ENCODE results near the gene KLK8. TPM values are rescaled to one million over a fixed set of nuclear protein-coding genes. Genes with fewer than 3 reads are reported as not detected.

KLK8 gene
- total RNA-seq, 1 experiment from 2014 or later, result 0.71 TPM

DNA sequence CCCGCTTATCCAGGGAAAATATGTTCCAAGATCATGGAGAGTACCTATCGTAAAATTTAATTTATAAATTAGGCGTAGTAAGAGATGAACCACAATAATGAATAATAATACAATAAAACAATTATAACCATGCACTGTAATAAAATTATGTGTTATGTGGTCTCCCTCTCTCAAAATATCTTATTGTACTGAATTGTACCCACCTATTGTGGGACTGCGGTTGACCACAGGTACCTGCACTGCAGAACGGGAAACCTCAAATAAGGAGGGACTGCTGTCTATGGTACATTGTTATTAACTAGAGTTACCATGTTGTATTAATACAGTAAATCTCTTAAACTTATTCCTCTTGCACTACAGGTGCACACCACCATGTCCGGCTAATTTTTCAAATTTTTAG is 38.7 kb upstream of the KLK8 start:
- intact Hi-C loops (cut with micrococcal nuclease; ENCODE audit: unreplicated experiment), result no loop called here

DNA sequence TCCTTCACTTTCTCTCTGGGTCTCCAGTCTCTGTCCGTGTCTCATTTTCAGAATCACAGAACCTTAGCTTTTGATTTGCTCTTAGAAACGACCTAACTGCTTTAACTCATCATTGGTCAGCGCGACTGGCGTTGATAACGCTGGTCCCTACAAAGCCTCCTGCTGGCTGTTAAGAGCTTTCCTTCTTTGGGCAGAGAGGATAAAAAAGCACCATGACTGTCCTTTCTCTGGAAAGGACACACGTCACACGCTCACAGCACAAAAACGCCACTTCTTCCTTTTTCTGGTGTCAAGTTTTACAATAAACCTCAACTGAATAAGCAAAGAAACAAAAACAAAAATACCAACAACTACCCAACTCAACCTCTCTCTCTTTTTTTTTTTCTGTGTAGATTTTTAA is 35.1 kb upstream of the KLK8 start:
- Mint-ChIP-seq H3K4me3 (ENCODE audit: low read depth, unreplicated experiment) (no peak overlapping the region), H3K4me1 (ENCODE audit: low read depth, unreplicated experiment) (peaks cover 12% of the 10 kb centered on the region), H3K27me3 (ENCODE audit: unreplicated experiment) (peaks cover 28% of the 10 kb centered on the region), H3K36me3 (ENCODE audit: insufficient read depth, unreplicated experiment) (no peaks in the 10 kb centered on the region), H3K9me3 (ENCODE audit: low read depth, unreplicated experiment) (no peaks in the 10 kb centered on the region), H3K27ac (ENCODE audit: unreplicated experiment) (no peak overlapping the region)
- intact Hi-C loops (cut with micrococcal nuclease; ENCODE audit: unreplicated experiment), result no loop called here
- CTCF ChIA-PET, result no interaction called here
- BruUV-seq (replicated peaks), result no TSS peak
- no peak for DNase-seq
- TF ChIP-seq, protein P1, sequence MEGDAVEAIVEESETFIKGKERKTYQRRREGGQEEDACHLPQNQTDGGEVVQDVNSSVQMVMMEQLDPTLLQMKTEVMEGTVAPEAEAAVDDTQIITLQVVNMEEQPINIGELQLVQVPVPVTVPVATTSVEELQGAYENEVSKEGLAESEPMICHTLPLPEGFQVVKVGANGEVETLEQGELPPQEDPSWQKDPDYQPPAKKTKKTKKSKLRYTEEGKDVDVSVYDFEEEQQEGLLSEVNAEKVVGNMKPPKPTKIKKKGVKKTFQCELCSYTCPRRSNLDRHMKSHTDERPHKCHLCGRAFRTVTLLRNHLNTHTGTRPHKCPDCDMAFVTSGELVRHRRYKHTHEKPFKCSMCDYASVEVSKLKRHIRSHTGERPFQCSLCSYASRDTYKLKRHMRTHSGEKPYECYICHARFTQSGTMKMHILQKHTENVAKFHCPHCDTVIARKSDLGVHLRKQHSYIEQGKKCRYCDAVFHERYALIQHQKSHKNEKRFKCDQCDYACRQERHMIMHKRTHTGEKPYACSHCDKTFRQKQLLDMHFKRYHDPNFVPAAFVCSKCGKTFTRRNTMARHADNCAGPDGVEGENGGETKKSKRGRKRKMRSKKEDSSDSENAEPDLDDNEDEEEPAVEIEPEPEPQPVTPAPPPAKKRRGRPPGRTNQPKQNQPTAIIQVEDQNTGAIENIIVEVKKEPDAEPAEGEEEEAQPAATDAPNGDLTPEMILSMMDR (IDR thresholded peaks at IDR 0.05; ENCODE audit: unreplicated experiment), result no peak

More for the DNA sequence above, 38.7 kb upstream of the KLK8 start:
- TF ChIP-seq, protein P1 (IDR thresholded peaks at IDR 0.05; ENCODE audit: unreplicated experiment), result no peak
- CTCF ChIA-PET, result interaction anchor here (0.5 to 0.6 kb wide), 2 partner anchors 187 to 1566 kb away, joined by 3 to 10 read pairs; no protein-coding TSS in a partner anchor
- peaks cover 3% of the 10 kb centered on the region for H3K4me1 Mint-ChIP-seq (ENCODE audit: low read depth, unreplicated experiment)
- H3K9me3 Mint-ChIP-seq (ENCODE audit: low read depth, unreplicated experiment), result no peaks in the 10 kb centered on the region
- DNase-seq, result no peak
- H3K27me3 Mint-ChIP-seq (ENCODE audit: unreplicated experiment), result peaks cover 9% of the 10 kb centered on the region
- no peak overlapping the region for H3K4me3 Mint-ChIP-seq (ENCODE audit: low read depth, unreplicated experiment)
- H3K27ac Mint-ChIP-seq (ENCODE audit: unreplicated experiment), result no peak overlapping the region
- no peaks in the 10 kb centered on the region for H3K36me3 Mint-ChIP-seq (ENCODE audit: insufficient read depth, unreplicated experiment)
- BruUV-seq (replicated peaks), result no TSS peak

GRCh38 chr19:51034704-51035103 is 33.3 kb upstream of the KLK8 start, which contains the start of gene KLK12:
TSS of gene KLK12 (minus strand) at chr19:51035002. CDS start at chr19:51034621, 381 bp downstream.
- TF ChIP-seq, protein P1 (IDR thresholded peaks at IDR 0.05; ENCODE audit: unreplicated experiment), result no peak
- CTCF ChIA-PET, result interaction anchor here (1.1 to 1.4 kb wide), 2 partner anchors 11 to 16 kb away, joined by 3 to 7 read pairs; no protein-coding TSS in a partner anchor

DNA sequence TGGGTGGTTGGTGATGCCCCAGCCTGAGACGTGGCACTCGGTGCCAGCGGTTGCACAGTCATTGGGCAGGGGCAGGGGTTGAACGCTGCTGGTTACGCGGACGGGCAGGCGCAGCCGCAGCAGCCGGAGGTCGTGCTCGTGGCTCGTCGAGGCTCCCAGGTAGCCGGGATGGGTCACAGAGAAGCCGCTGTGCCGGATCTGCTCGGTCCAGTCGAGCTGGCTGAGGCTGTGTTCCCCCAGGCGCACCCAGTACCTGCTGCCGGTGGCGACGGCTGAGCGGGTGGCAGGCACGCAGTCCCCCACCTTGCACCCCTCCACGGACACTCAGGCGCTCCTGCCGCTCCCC is 30.4 kb upstream of the KLK8 start:
- CTCF ChIA-PET, result no interaction called here
- H3K9me3 Mint-ChIP-seq (ENCODE audit: low read depth, unreplicated experiment), result no peaks in the 10 kb centered on the region
- DNase-seq, result no peak
- no peak overlapping the region for H3K4me3 Mint-ChIP-seq (ENCODE audit: low read depth, unreplicated experiment)
- TF ChIP-seq, protein P1 (IDR thresholded peaks at IDR 0.05; ENCODE audit: unreplicated experiment), result no peak
- H3K4me1 Mint-ChIP-seq (ENCODE audit: low read depth, unreplicated experiment), result peaks cover 21% of the 10 kb centered on the region
- H3K27ac Mint-ChIP-seq (ENCODE audit: unreplicated experiment), result no peak overlapping the region
- peaks cover 6% of the 10 kb centered on the region for H3K36me3 Mint-ChIP-seq (ENCODE audit: insufficient read depth, unreplicated experiment)
- intact Hi-C loops (cut with micrococcal nuclease; ENCODE audit: unreplicated experiment), result no loop called here
- BruUV-seq (replicated peaks), result no TSS peak
- peaks cover 35% of the 10 kb centered on the region for H3K27me3 Mint-ChIP-seq (ENCODE audit: unreplicated experiment)

More at GRCh38 chr19:51034704-51035103, 33.3 kb upstream of the KLK8 start, which contains the start of gene KLK12:
- peaks cover 12% of the 10 kb centered on the region for H3K4me1 Mint-ChIP-seq (ENCODE audit: low read depth, unreplicated experiment)
- H3K27ac Mint-ChIP-seq (ENCODE audit: unreplicated experiment), result peak within 1 kb of the TSS; percentile 1
- no peak within 1 kb of the TSS for H3K4me3 Mint-ChIP-seq (ENCODE audit: low read depth, unreplicated experiment)
- peak; percentile 24 for DNase-seq
- H3K27me3 Mint-ChIP-seq (ENCODE audit: unreplicated experiment), result peaks cover 28% of the 10 kb centered on the region
- H3K36me3 Mint-ChIP-seq (ENCODE audit: insufficient read depth, unreplicated experiment), result no peaks in the 10 kb centered on the region
- H3K9me3 Mint-ChIP-seq (ENCODE audit: low read depth, unreplicated experiment), result no peaks in the 10 kb centered on the region
- BruUV-seq (replicated peaks), result no TSS peak
- intact Hi-C loops (cut with micrococcal nuclease; ENCODE audit: unreplicated experiment), result no loop called here

Measured in Calu3 (cell line).